Transverse colon (tissue), 4 donors: Measurements from ENCODE around the gene TRIM29. TPM values are rescaled to one million over a fixed set of nuclear protein-coding genes. Genes with fewer than 3 reads are reported as not detected.

Experiments
- DNase-seq: peaks from one replicate; pipeline ENCODE4 v3.0.0-alpha.2; 2019
- H3K27ac ChIP-seq, 4 donors: fragments of 200-600 bp; sonication (generic); 2 replicates each; pipeline ENCODE4 v1.5.1; 2016 to 2018; ENCODE audit warnings: inconsistent platforms in 4 of 4
- H3K27me3 ChIP-seq: fragments of 200-600 bp; sonication (generic); 2 replicates; pipeline ENCODE4 v1.5.1; 2017; ENCODE audit warnings: inconsistent platforms
- H3K36me3 ChIP-seq, 4 donors: fragments of 200-600 bp; sonication (generic); 2 replicates each; pipeline ENCODE4 v1.5.1; 2017 to 2019; ENCODE audit warnings: inconsistent platforms in 4 of 4
- H3K4me1 ChIP-seq, 4 donors: fragments of 200-600 bp; sonication (generic); 2 replicates each; pipeline ENCODE4 v1.5.1; 2017 to 2020; ENCODE audit warnings: inconsistent platforms in 4 of 4
- H3K4me3 ChIP-seq, 4 donors: fragments of 200-600 bp; sonication (generic); 1 replicate in 1 of 4; 2 replicates in 3 of 4; pipeline versions ENCODE4 v1.5.1 to v1.6.1; 2017 to 2019; ENCODE audit warnings: inconsistent platforms in 4 of 4
- H3K9me3 ChIP-seq, 2 donors: fragments of 200-600 bp; sonication (generic); 2 replicates each; pipeline ENCODE4 v1.5.1; 2017 to 2019; ENCODE audit warnings: inconsistent platforms in 2 of 2
- EP300 ChIP-seq: sonication (generic); formaldehyde crosslinking; IDR thresholded peaks from one replicate; pipeline ENCODE4 v1.6.1; 2017; ENCODE audit warnings: antibody characterized with exemption, low read depth
- POLR2A ChIP-seq: fragments of 450-650 bp; IDR thresholded peaks from one replicate; pipeline ENCODE4 v1.6.1; 2016; ENCODE audit warnings: antibody characterized with exemption, mild to moderate bottlenecking, moderate library complexity
- POLR2AphosphoS5 ChIP-seq, 3 donors: sonication (generic); formaldehyde crosslinking; IDR thresholded peaks; one replicate each; pipeline ENCODE4 v1.6.1; 2016; ENCODE audit warnings: antibody characterized with exemption in 3 of 3
- WGBS, 2 donors: methylation state at CpG; one replicate each; pipeline ENCODE4 v1.1.5; 2018; ENCODE audit warnings: low coverage in 1 of 2; 5-methylcytosine and 5-hydroxymethylcytosine counted together
- in situ Hi-C, 4 donors: fragments of 200-750 bp; cut with MboI; loops; one replicate each; pipeline versions ENCODE4 v1.15.0 to v1.15.1; 2017; ENCODE audit warnings: low sequenced_read_pairs in 3 of 4, low pct_ligation_motif_present in 1 of 4, low pct_unique_long_range_greater_than_20kb in 1 of 4
- intact Hi-C: fragments of 100-400 bp; cut with DNase I; formaldehyde crosslinking; loops from one replicate; pipeline ENCODE4 v1.15.1; 2023; ENCODE audit warnings: low total_unique reads
- total RNA-seq, 4 donors: library from RNA; depleted of rRNA; stranded (reverse); fragments of >200 nt; gene quantifications; one replicate each; pipeline ENCODE4 v1.1.0, GENCODE V29; 2016
- TF ChIP-seq, protein P1 (sequence below), 5 experiments: fragments of 200-600 bp in 3 of 5; fragments of 450-650 bp in 2 of 5; sonication (generic) in 3 of 5; IDR thresholded peaks; 1 replicate in 2 of 5; 2 replicates in 3 of 5; pipeline ENCODE4 v1.5.1; 2016 to 2017; ENCODE audit warnings: antibody characterized with exemption in 5 of 5, inconsistent platforms in 3 of 5, mild to moderate bottlenecking in 2 of 5, moderate library complexity in 1 of 5

TRIM29 gene
- total RNA-seq, 4 donors from 2014 or later, result 0.75 to 7.8 (median 4.4) TPM; not detected in 1

DNA sequence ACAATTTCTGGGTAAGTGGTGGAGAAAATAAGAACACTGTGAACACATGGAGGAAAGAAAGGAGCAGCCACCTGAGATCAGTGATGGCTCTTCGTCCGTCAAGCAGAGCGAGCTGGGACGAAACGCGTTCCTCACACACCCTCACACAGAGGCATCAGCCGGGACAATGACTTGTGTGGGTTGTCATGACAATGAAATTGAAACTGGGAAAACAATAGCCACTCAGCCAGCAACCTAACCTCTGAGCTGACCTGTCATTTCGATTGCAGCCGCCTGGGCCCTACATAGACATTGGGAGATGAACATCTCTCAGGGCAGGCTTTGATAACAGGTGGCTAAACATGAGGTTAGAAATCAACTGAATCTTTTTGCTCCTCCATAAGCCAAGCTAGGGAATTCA is 51.3 kb downstream of the TRIM29 start:
- DNase-seq, result no peak
- Histone ChIP-seq H3K27me3 (no peaks in the 10 kb centered on the region), H3K4me3 (no peak overlapping the region), H3K4me1 (no peaks in the 10 kb centered on the region), H3K27ac (no peak overlapping the region), H3K9me3 (no peaks in the 10 kb centered on the region), H3K36me3 (no peaks in the 10 kb centered on the region)
- in situ Hi-C loops (loop anchor here in 1 of 4 donors (25.0 kb wide), 1 partner anchor 424 kb away; no protein-coding TSS in a partner anchor), intact Hi-C loops (no loop called here)
- no peak for TF ChIP-seq EP300
- TF ChIP-seq POLR2A, result no peak
- TF ChIP-seq, protein P1, sequence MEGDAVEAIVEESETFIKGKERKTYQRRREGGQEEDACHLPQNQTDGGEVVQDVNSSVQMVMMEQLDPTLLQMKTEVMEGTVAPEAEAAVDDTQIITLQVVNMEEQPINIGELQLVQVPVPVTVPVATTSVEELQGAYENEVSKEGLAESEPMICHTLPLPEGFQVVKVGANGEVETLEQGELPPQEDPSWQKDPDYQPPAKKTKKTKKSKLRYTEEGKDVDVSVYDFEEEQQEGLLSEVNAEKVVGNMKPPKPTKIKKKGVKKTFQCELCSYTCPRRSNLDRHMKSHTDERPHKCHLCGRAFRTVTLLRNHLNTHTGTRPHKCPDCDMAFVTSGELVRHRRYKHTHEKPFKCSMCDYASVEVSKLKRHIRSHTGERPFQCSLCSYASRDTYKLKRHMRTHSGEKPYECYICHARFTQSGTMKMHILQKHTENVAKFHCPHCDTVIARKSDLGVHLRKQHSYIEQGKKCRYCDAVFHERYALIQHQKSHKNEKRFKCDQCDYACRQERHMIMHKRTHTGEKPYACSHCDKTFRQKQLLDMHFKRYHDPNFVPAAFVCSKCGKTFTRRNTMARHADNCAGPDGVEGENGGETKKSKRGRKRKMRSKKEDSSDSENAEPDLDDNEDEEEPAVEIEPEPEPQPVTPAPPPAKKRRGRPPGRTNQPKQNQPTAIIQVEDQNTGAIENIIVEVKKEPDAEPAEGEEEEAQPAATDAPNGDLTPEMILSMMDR (IDR thresholded peaks at IDR 0.05), result no peak
- TF ChIP-seq POLR2AphosphoS5 (IDR thresholded peaks at IDR 0.05), result no peak
- 91% methylated on average over 9 of the region's 9 CpGs; no CpG with 5 or more reads in 1 of the 2 donors for WGBS, 2 donors

GRCh38 chr11:120079750-120080610 is 57.9 kb downstream of the TRIM29 start:
- no peak for DNase-seq
- Histone ChIP-seq H3K9me3 (no peaks in the 10 kb centered on the region), H3K4me1 (no peaks in the 10 kb centered on the region), H3K27ac (no peak overlapping the region), H3K4me3 (no peak overlapping the region), H3K27me3 (peaks cover 8% of the 10 kb centered on the region), H3K36me3 (no peaks in the 10 kb centered on the region)
- TF ChIP-seq, protein P1 (IDR thresholded peaks at IDR 0.05), result peak; percentile 48 to 60 (median 55)
- TF ChIP-seq POLR2A, result no peak
- TF ChIP-seq POLR2AphosphoS5 (IDR thresholded peaks at IDR 0.05), result no peak
- intact Hi-C loops (no loop called here), in situ Hi-C loops (loop anchor here in 1 of 4 donors (25.0 kb wide), 1 partner anchor 418 kb away; no protein-coding TSS in a partner anchor)
- 62 to 65% methylated on average over 7 to 18 of the region's 18 CpGs for WGBS, 2 donors

DNA sequence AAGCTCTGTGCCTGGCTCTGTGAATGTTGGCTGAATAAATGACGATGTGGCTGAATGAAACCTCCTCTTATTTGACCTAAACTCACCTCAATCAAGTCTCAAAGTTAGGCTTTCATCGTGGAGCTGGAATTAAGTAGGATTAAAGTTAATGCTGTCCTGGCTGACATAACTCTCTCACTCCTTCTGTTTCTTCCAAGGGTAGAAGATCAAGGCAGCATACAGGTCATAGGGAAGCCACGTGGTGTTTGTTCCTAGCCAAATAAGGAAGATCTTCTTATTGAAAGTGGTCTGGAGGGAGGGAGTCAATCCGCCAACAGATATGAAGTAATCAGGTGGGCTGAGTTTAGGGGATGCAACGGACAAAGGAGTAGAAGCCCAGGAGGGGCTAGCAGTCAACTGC is 59.5 kb downstream of the TRIM29 start:
- H3K4me3 ChIP-seq, result no peak overlapping the region
- 51 to 62% methylated on average over 4 to 5 of the region's 5 CpGs for WGBS, 2 donors
- H3K27me3 ChIP-seq, result peaks cover 8% of the 10 kb centered on the region
- no peak for DNase-seq
- no peaks in the 10 kb centered on the region for H3K9me3 ChIP-seq
- H3K4me1 ChIP-seq, result no peaks in the 10 kb centered on the region
- H3K36me3 ChIP-seq, result no peaks in the 10 kb centered on the region
- TF ChIP-seq EP300 (no peak), POLR2AphosphoS5 (IDR thresholded peaks at IDR 0.05) (no peak)
- intact Hi-C loops, result no loop called here
- in situ Hi-C loops, result loop anchor here in 1 of 4 donors (25.0 kb wide), 1 partner anchor 416 kb away; no protein-coding TSS in a partner anchor
- no peak overlapping the region for H3K27ac ChIP-seq

DNA sequence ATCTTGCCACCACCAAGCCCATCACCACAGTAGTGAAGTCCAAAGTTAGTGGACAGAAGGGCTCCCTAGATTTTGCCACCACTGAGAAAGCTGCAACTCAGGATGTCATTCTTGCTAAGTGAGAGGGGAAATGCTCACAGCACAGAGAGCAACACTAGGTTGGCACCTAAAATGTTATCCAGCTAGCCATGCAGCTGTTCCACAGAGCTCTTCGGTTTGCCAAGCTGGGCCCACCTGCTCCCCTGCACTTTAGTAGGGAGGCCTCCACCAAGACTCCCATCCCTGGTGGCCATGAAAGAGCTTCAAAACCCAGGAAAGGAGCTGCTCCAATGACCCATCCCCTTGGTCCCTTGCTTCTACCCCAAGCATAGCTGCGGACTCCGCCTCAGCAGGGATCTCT is 63.8 kb downstream of the TRIM29 start:
- intact Hi-C loops (no loop called here), in situ Hi-C loops (no loop called here)
- Histone ChIP-seq H3K27ac (no peak overlapping the region), H3K36me3 (no peaks in the 10 kb centered on the region), H3K9me3 (no peaks in the 10 kb centered on the region), H3K4me1 (no peaks in the 10 kb centered on the region), H3K4me3 (no peak overlapping the region), H3K27me3 (peaks cover 8% of the 10 kb centered on the region)
- 90% methylated on average over 3 of the region's 3 CpGs; no CpG with 5 or more reads in 1 of the 2 donors for WGBS, 2 donors
- no peak for DNase-seq
- TF ChIP-seq POLR2A (no peak), EP300 (no peak), POLR2AphosphoS5 (IDR thresholded peaks at IDR 0.05) (no peak)
- TF ChIP-seq, protein P1 (IDR thresholded peaks at IDR 0.05), result no peak
